Measurements from ENCODE around the gene POU3F2. TPM values are rescaled to one million over a fixed set of nuclear protein-coding genes. Genes with fewer than 3 reads are reported as not detected.

Gene POU3F2
- total RNA-seq, 1 donor from 2014 or later: not detected

GRCh38 chr6:98836962-98837944, 2.9 kb downstream of the POU3F2 start:
- H3K36me3 ChIP-seq: no peaks in the 10 kb centered on the region
- peaks cover 18% of the 10 kb centered on the region for H3K4me1 ChIP-seq
- DNase-seq (no peak), ATAC-seq (no peak)
- no peak overlapping the region for H3K4me3 ChIP-seq
- intact Hi-C loops (cut with DNase I): no loop called here
- peaks cover 80% of the 10 kb centered on the region for H3K27me3 ChIP-seq
- no peak overlapping the region for H3K27ac ChIP-seq
- H3K9me3 ChIP-seq: no peaks in the 10 kb centered on the region
- no peak for TF ChIP-seq CTCF (IDR thresholded peaks at IDR 0.05)

GRCh38 chr6:98838032-98838431, 3.7 kb downstream of the POU3F2 start:
- intact Hi-C loops (cut with DNase I): no loop called here
- Histone ChIP-seq H3K4me3 (no peak overlapping the region), H3K4me1 (peaks cover 10% of the 10 kb centered on the region), H3K36me3 (no peaks in the 10 kb centered on the region), H3K27me3 (peaks cover 80% of the 10 kb centered on the region), H3K27ac (no peak overlapping the region), H3K9me3 (no peaks in the 10 kb centered on the region)
- ATAC-seq (no peak), DNase-seq (no peak)
- TF ChIP-seq CTCF (IDR thresholded peaks at IDR 0.05): no peak

GRCh38 chr6:98838975-98839374, 4.6 kb downstream of the POU3F2 start:
- no peak for TF ChIP-seq CTCF (IDR thresholded peaks at IDR 0.05)
- H3K4me1 ChIP-seq: peaks cover 10% of the 10 kb centered on the region
- H3K9me3 ChIP-seq: no peaks in the 10 kb centered on the region
- no peak overlapping the region for H3K4me3 ChIP-seq
- H3K36me3 ChIP-seq: no peaks in the 10 kb centered on the region
- no peak for DNase-seq
- H3K27ac ChIP-seq: no peak overlapping the region
- no peak for ATAC-seq
- H3K27me3 ChIP-seq: peaks cover 89% of the 10 kb centered on the region
- intact Hi-C loops (cut with DNase I): no loop called here

- ATAC-seq: no peak
- intact Hi-C loops (cut with DNase I): no loop called here
- peaks cover 15% of the 10 kb centered on the region for H3K4me1 ChIP-seq
Measured at GRCh38 chr6:98839781-98840361, 5.5 kb downstream of the POU3F2 start.

GRCh38 chr6:98840385-98840784, 6.0 kb downstream of the POU3F2 start:
- TF ChIP-seq CTCF (IDR thresholded peaks at IDR 0.05): no peak
- no peak for ATAC-seq
- Histone ChIP-seq H3K9me3 (no peaks in the 10 kb centered on the region), H3K4me3 (no peak overlapping the region), H3K27ac (no peak overlapping the region), H3K36me3 (no peaks in the 10 kb centered on the region), H3K27me3 (peaks cover 100% of the 10 kb centered on the region), H3K4me1 (peaks cover 17% of the 10 kb centered on the region)
- DNase-seq: no peak
- intact Hi-C loops (cut with DNase I): no loop called here

More at GRCh38 chr6:98839781-98840361, 5.5 kb downstream of the POU3F2 start:
- H3K36me3 ChIP-seq: no peaks in the 10 kb centered on the region
- no peak for TF ChIP-seq CTCF (IDR thresholded peaks at IDR 0.05)
- H3K27ac ChIP-seq: no peak overlapping the region
- H3K27me3 ChIP-seq: peaks cover 98% of the 10 kb centered on the region
- no peaks in the 10 kb centered on the region for H3K9me3 ChIP-seq
- DNase-seq: no peak
- no peak overlapping the region for H3K4me3 ChIP-seq

Measured in upper lobe of right lung (tissue), 1 donor.